Nephron (organoid): Measurements from ENCODE around the gene SINHCAF.

Source experiments
- H3K27ac Mint-ChIP-seq, 3 experiments: 2 replicates each; pipeline ENCODE4 v1.8.0; 2020; ENCODE audit warnings: mixed read lengths in 3 of 3, mild to moderate bottlenecking in 2 of 3, moderate library complexity in 1 of 3
- H3K27me3 Mint-ChIP-seq: 2 replicates; pipeline ENCODE4 v1.8.0; 2021; ENCODE audit warnings: low read depth, mild to moderate bottlenecking, moderate library complexity, mixed read lengths
- H3K36me3 Mint-ChIP-seq: 2 replicates; pipeline ENCODE4 v1.8.0; 2020; ENCODE audit warnings: low read depth, mixed read lengths
- H3K4me1 Mint-ChIP-seq: 2 replicates; pipeline ENCODE4 v1.8.0; 2020; ENCODE audit warnings: mixed read lengths
- H3K4me3 Mint-ChIP-seq, 3 experiments: 2 replicates each; pipeline ENCODE4 v1.8.0; 2020; ENCODE audit warnings: mild to moderate bottlenecking in 3 of 3, mixed read lengths in 3 of 3, moderate library complexity in 2 of 3
- H3K9me3 Mint-ChIP-seq: 2 replicates; pipeline ENCODE4 v1.8.0; 2020; ENCODE audit warnings: mixed read lengths
- CTCF ChIP-seq, 3 experiments: fragments of 200-600 bp; sonication (generic); IDR thresholded peaks; one replicate each; pipeline ENCODE4 v1.5.0; 2021; ENCODE audit warnings: antibody characterized with exemption in 3 of 3; ENCODE audit not compliant: unreplicated experiment in 3 of 3

SINHCAF gene

GRCh38 chr12:31288381-31288780, 37.6 kb downstream of the SINHCAF start:
- Mint-ChIP-seq H3K4me1 (no peaks in the 10 kb centered on the region), H3K36me3 (peaks cover 89% of the 10 kb centered on the region), H3K9me3 (no peaks in the 10 kb centered on the region), H3K27ac (peak overlapping the region in 1 of 3 experiments; percentile 17), H3K4me3 (no peak overlapping the region), H3K27me3 (no peaks in the 10 kb centered on the region)
- TF ChIP-seq CTCF (IDR thresholded peaks at IDR 0.05; ENCODE audit: unreplicated experiment in 3 of 3): no peak

GRCh38 chr12:31280183-31280582, 45.8 kb downstream of the SINHCAF start:
- Mint-ChIP-seq H3K4me1 (no peaks in the 10 kb centered on the region), H3K9me3 (no peaks in the 10 kb centered on the region), H3K4me3 (no peak overlapping the region), H3K36me3 (peaks cover 63% of the 10 kb centered on the region), H3K27ac (no peak overlapping the region), H3K27me3 (no peaks in the 10 kb centered on the region)
- TF ChIP-seq CTCF (IDR thresholded peaks at IDR 0.05; ENCODE audit: unreplicated experiment in 3 of 3): no peak

- TF ChIP-seq CTCF (IDR thresholded peaks at IDR 0.05; ENCODE audit: unreplicated experiment in 3 of 3): no peak
- H3K4me3 Mint-ChIP-seq: no peak overlapping the region
- no peaks in the 10 kb centered on the region for H3K27me3 Mint-ChIP-seq
These were observed 46.5 kb downstream of the SINHCAF start for GRCh38 chr12:31279390-31279924.

GRCh38 chr12:31278832-31279231, 47.1 kb downstream of the SINHCAF start:
- no peaks in the 10 kb centered on the region for H3K9me3 Mint-ChIP-seq
- H3K4me3 Mint-ChIP-seq: no peak overlapping the region
- TF ChIP-seq CTCF (IDR thresholded peaks at IDR 0.05; ENCODE audit: unreplicated experiment in 3 of 3): no peak
- no peaks in the 10 kb centered on the region for H3K27me3 Mint-ChIP-seq
- H3K27ac Mint-ChIP-seq: peak overlapping the region; percentile 13 to 44 (median 14)
- peaks cover 55% of the 10 kb centered on the region for H3K36me3 Mint-ChIP-seq
- no peaks in the 10 kb centered on the region for H3K4me1 Mint-ChIP-seq

More at GRCh38 chr12:31279390-31279924, 46.5 kb downstream of the SINHCAF start:
- no peaks in the 10 kb centered on the region for H3K4me1 Mint-ChIP-seq
- H3K36me3 Mint-ChIP-seq: peaks cover 62% of the 10 kb centered on the region
- H3K9me3 Mint-ChIP-seq: no peaks in the 10 kb centered on the region
- no peak overlapping the region for H3K27ac Mint-ChIP-seq

GRCh38 chr12:31278424-31278823, 47.5 kb downstream of the SINHCAF start:
- no peaks in the 10 kb centered on the region for H3K9me3 Mint-ChIP-seq
- no peaks in the 10 kb centered on the region for H3K27me3 Mint-ChIP-seq
- no peak for TF ChIP-seq CTCF (IDR thresholded peaks at IDR 0.05; ENCODE audit: unreplicated experiment in 3 of 3)
- H3K27ac Mint-ChIP-seq: peak overlapping the region; percentile 13 to 44 (median 14)
- H3K4me3 Mint-ChIP-seq: no peak overlapping the region
- peaks cover 51% of the 10 kb centered on the region for H3K36me3 Mint-ChIP-seq
- H3K4me1 Mint-ChIP-seq: no peaks in the 10 kb centered on the region

GRCh38 chr12:31277081-31277480, 48.9 kb downstream of the SINHCAF start:
- Mint-ChIP-seq H3K27ac (no peak overlapping the region), H3K4me1 (no peaks in the 10 kb centered on the region), H3K27me3 (no peaks in the 10 kb centered on the region), H3K36me3 (peaks cover 40% of the 10 kb centered on the region), H3K4me3 (no peak overlapping the region), H3K9me3 (no peaks in the 10 kb centered on the region)
- no peak for TF ChIP-seq CTCF (IDR thresholded peaks at IDR 0.05; ENCODE audit: unreplicated experiment in 3 of 3)
